HG03060 (cell line): Measurements from ENCODE around the gene ADAMTS14.
"Not testable (repeated sequence)": the region's sequence is repeated elsewhere in the genome, so short reads cannot be mapped to it uniquely, and the experiment has no call there.

ENCODE experiments used
- ATAC-seq: cut with Tn5 transposase; IDR thresholded peaks from one replicate; pipeline ENCODE4 v1.9.1; 2021; ENCODE audit warnings: low read depth, moderate number of reproducible peaks; ENCODE audit not compliant: unreplicated experiment

ADAMTS14 gene

GRCh38 chr10:70765794-70766594, 93.7 kb downstream of the ADAMTS14 start:
- ATAC-seq = no peak

GRCh38 chr10:70768026-70768685, 95.8 kb downstream of the ADAMTS14 start:
- ATAC-seq = not testable (repeated sequence)

GRCh38 chr10:70769121-70769520, 96.8 kb downstream of the ADAMTS14 start:
- ATAC-seq = no peak

- ATAC-seq = no peak
Measured at GRCh38 chr10:70770001-70770400, 97.7 kb downstream of the ADAMTS14 start.

- not testable (repeated sequence) for ATAC-seq
Measured at GRCh38 chr10:70770516-70770915, 98.2 kb downstream of the ADAMTS14 start.

- ATAC-seq = no peak
Measured at GRCh38 chr10:70771311-70772194, 99.2 kb downstream of the ADAMTS14 start.

- ATAC-seq = no peak
Measured at GRCh38 chr10:70772627-70773026, 100.3 kb downstream of the ADAMTS14 start.

GRCh38 chr10:70773461-70773860, 101.2 kb downstream of the ADAMTS14 start:
- no peak for ATAC-seq

GRCh38 chr10:70773965-70774809, 101.9 kb downstream of the ADAMTS14 start:
- no peak for ATAC-seq

GRCh38 chr10:70774810-70775678, 102.7 kb downstream of the ADAMTS14 start:
- no peak for ATAC-seq

- no peak for ATAC-seq
Measured at GRCh38 chr10:70775679-70776454, 103.6 kb downstream of the ADAMTS14 start.

- no peak for ATAC-seq
Measured at GRCh38 chr10:70776455-70777005, 104.2 kb downstream of the ADAMTS14 start.

GRCh38 chr10:70777063-70777875, 105.0 kb downstream of the ADAMTS14 start:
- ATAC-seq = no peak

- ATAC-seq = no peak
Measured at GRCh38 chr10:70778267-70778924, 106.1 kb downstream of the ADAMTS14 start.

GRCh38 chr10:70779088-70779487, 106.8 kb downstream of the ADAMTS14 start:
- no peak for ATAC-seq

GRCh38 chr10:70779511-70780369, 107.4 kb downstream of the ADAMTS14 start:
- no peak for ATAC-seq
